HCT116 (cell line): ENCODE results near the gene NOP16. TPM values are rescaled to one million over a fixed set of nuclear protein-coding genes. Genes with fewer than 3 reads are reported as not detected.

Experiments used
- ATAC-seq: fragments of 200-7000 bp; cut with Tn5 transposase; 2 replicates; pipeline ENCODE4 v1.9.1; 2020; ENCODE audit warnings: mild to moderate bottlenecking, moderate library complexity
- BruUV-seq: library from RNA; stranded (reverse); fragments of 400-500 nt; replicated peaks from 2 replicates; lab custom pipeline; 2021; lab: Mats Ljungman, UMichigan
- CTCF ChIA-PET: fragments of 300-600 bp; sonication (Branson Sonifier 250); formaldehyde crosslinking; loops from one replicate; lab custom pipeline; 2021; ENCODE audit warnings: antibody characterized with exemption; lab: Charles Lee
- POLR2A ChIA-PET: fragments of 300-600, 350-600 bp; sonication (Branson Sonifier 250); formaldehyde crosslinking; loops from one replicate; lab custom pipeline; 2021; ENCODE audit warnings: antibody characterized with exemption; lab: Charles Lee
- RAD21 ChIA-PET, 2 experiments: fragments of 300-600 bp; sonication (Branson Sonifier 250); formaldehyde crosslinking; loops; one replicate each; lab custom pipeline; 2023; ENCODE audit warnings: low total read pairs in 2 of 2; ENCODE audit not compliant: uncharacterized antibody in 2 of 2, unreplicated experiment in 2 of 2, low non-redundant PET in 1 of 2; lab: Charles Lee
- DNase-seq: peaks from one replicate; pipeline ENCODE4 v3.0.0-alpha.2; 2010; ENCODE audit warnings: low read depth, low spot score
- H2AFZ ChIP-seq: fragments of 200-600 bp; shearing (Covaris generic), sonication (generic); 2 replicates; pipeline ENCODE4 v1.6.1; 2017; ENCODE audit warnings: low read depth, mixed run types, mixed read lengths, antibody characterized with exemption, low read length; ENCODE audit not compliant: poor library complexity, severe bottlenecking
- H3K27ac ChIP-seq: 2 replicates; pipeline ENCODE4 v1.5.1; 2012; ENCODE audit warnings: low read depth, low read length
- H3K27me3 ChIP-seq: fragments of 200-600 bp; sonication (generic); 2 replicates; pipeline ENCODE4 v1.6.1; 2016; ENCODE audit warnings: mixed run types, low read length, mixed read lengths; ENCODE audit not compliant: insufficient read depth
- H3K36me3 ChIP-seq, 2 experiments: fragments of 200-500 bp in 1 of 2; fragments of 200-600 bp in 1 of 2; sonication (Bioruptor generic) in 1 of 2; sonication (generic) in 1 of 2; 2 replicates each; pipeline versions ENCODE4 v1.5.1 to v1.6.1; 2014 to 2016; ENCODE audit warnings: low read length in 2 of 2, inconsistent platforms in 1 of 2, mixed read lengths in 1 of 2, mixed run types in 1 of 2; ENCODE audit not compliant: insufficient read depth in 2 of 2, control insufficient read depth in 1 of 2
- H3K4me1 ChIP-seq, 2 experiments: fragments of 200-600 bp in 1 of 2; sonication (generic) in 1 of 2; 2 replicates each; pipeline versions ENCODE4 v1.5.1 to v1.6.1; 2012 to 2017; ENCODE audit warnings: low read length in 2 of 2, inconsistent platforms in 1 of 2, mild to moderate bottlenecking in 1 of 2, mixed read lengths in 1 of 2, mixed run types in 1 of 2, moderate library complexity in 1 of 2; ENCODE audit not compliant: insufficient read depth in 2 of 2, control insufficient read depth in 1 of 2
- H3K4me2 ChIP-seq: fragments of 200-600 bp; sonication (generic); 2 replicates; pipeline ENCODE4 v1.6.1; 2017; ENCODE audit warnings: mixed run types, low read length, mixed read lengths
- H3K4me3 ChIP-seq, 2 experiments: fragments of 200-600 bp in 1 of 2; sonication (generic) in 1 of 2; replicated peaks in 1 of 2; 2 replicates each; pipeline ENCODE4 v1.5.1; 2011 to 2016; ENCODE audit warnings: low read length in 2 of 2, control low read depth in 1 of 2, low read depth in 1 of 2, mild to moderate bottlenecking in 1 of 2, mixed read lengths in 1 of 2, mixed run types in 1 of 2
- H3K79me2 ChIP-seq: fragments of 200-600 bp; sonication (generic); 2 replicates; pipeline ENCODE4 v1.6.1; 2017; ENCODE audit warnings: mild to moderate bottlenecking, mixed run types, low read length, moderate library complexity, mixed read lengths; ENCODE audit not compliant: insufficient read depth
- H3K9ac ChIP-seq: fragments of 200-600 bp; sonication (generic); 2 replicates; pipeline ENCODE4 v1.6.1; 2016; ENCODE audit warnings: low read length, mixed read lengths
- H3K9me2 ChIP-seq: fragments of 200-600 bp; sonication (generic), shearing (Covaris generic); 2 replicates; pipeline ENCODE4 v1.6.1; 2017; ENCODE audit warnings: mixed run types, mild to moderate bottlenecking, moderate library complexity; ENCODE audit not compliant: insufficient read depth
- H3K9me3 ChIP-seq, 2 experiments: fragments of 200-500 bp in 1 of 2; fragments of 200-600 bp in 1 of 2; sonication (Bioruptor generic) in 1 of 2; sonication (generic) in 1 of 2; 2 replicates each; pipeline ENCODE4 v1.6.1; 2014 to 2017; ENCODE audit warnings: low read length in 2 of 2, mixed read lengths in 2 of 2, inconsistent platforms in 1 of 2, low read depth in 1 of 2, mild to moderate bottlenecking in 1 of 2, mixed run types in 1 of 2, moderate library complexity in 1 of 2; ENCODE audit not compliant: control insufficient read depth in 1 of 2, insufficient read depth in 1 of 2
- H4K20me1 ChIP-seq: fragments of 200-600 bp; sonication (generic), shearing (Covaris generic); 2 replicates; pipeline ENCODE4 v1.6.1; 2017; ENCODE audit warnings: mixed run types, mild to moderate bottlenecking, moderate library complexity; ENCODE audit not compliant: insufficient read depth
- ATF3 ChIP-seq: IDR thresholded peaks from 2 replicates; pipeline ENCODE4 v1.6.1; 2012
- CBX3 ChIP-seq: IDR thresholded peaks from 2 replicates; pipeline ENCODE4 v1.6.1; 2012; ENCODE audit warnings: low read depth
- CEBPB ChIP-seq: IDR thresholded peaks from 2 replicates; pipeline ENCODE4 v1.6.1; 2012; ENCODE audit warnings: low read depth
- EGR1 ChIP-seq: IDR thresholded peaks from 2 replicates; pipeline ENCODE4 v1.6.1; 2012; ENCODE audit warnings: low read depth
- ELF1 ChIP-seq: IDR thresholded peaks from 2 replicates; pipeline ENCODE4 v1.6.1; 2012; ENCODE audit warnings: low read depth, borderline replicate concordance
- EZH2 ChIP-seq: fragments of 200-600 bp; sonication (generic); IDR thresholded peaks from 2 replicates; pipeline ENCODE4 v1.6.1; 2017; ENCODE audit warnings: antibody characterized with exemption, mixed run types
- EZH2phosphoT487 ChIP-seq: fragments of 200-600 bp; IDR thresholded peaks from 2 replicates; pipeline ENCODE4 v1.6.1; 2018; ENCODE audit warnings: antibody characterized with exemption, borderline replicate concordance
- FOSL1 ChIP-seq: IDR thresholded peaks from 2 replicates; pipeline ENCODE4 v1.6.1; 2012; ENCODE audit warnings: low read depth
- POLR2A ChIP-seq: IDR thresholded peaks from 2 replicates; pipeline ENCODE4 v1.7.0; 2011; ENCODE audit warnings: borderline replicate concordance; ENCODE audit not compliant: insufficient read depth, insufficient read length; ENCODE audit errors: extremely low read depth
- POLR2AphosphoS5 ChIP-seq: IDR thresholded peaks from 2 replicates; pipeline ENCODE4 v1.6.1; 2011; ENCODE audit warnings: mild to moderate bottlenecking, low read depth, low read length, moderate library complexity
- RAD21 ChIP-seq: IDR thresholded peaks from 2 replicates; pipeline ENCODE4 v1.6.1; 2012; ENCODE audit warnings: low read depth, mild to moderate bottlenecking
- REST ChIP-seq: IDR thresholded peaks from 2 replicates; pipeline ENCODE4 v1.6.1; 2012; ENCODE audit warnings: low read depth
- SIN3A ChIP-seq: IDR thresholded peaks from 2 replicates; pipeline ENCODE4 v1.6.1; 2012; ENCODE audit warnings: low read depth
- SP1 ChIP-seq: IDR thresholded peaks from 2 replicates; pipeline ENCODE4 v1.6.1; 2012; ENCODE audit warnings: low read depth
- SRF ChIP-seq: IDR thresholded peaks from 2 replicates; pipeline ENCODE4 v1.6.1; 2012; ENCODE audit warnings: low read depth
- TCF7L2 ChIP-seq: IDR thresholded peaks from 2 replicates; pipeline ENCODE4 v1.7.0; 2011; ENCODE audit warnings: borderline replicate concordance, inconsistent platforms; ENCODE audit not compliant: insufficient read depth, insufficient read length; ENCODE audit errors: extremely low read depth
- YY1 ChIP-seq: IDR thresholded peaks from 2 replicates; pipeline ENCODE4 v1.6.1; 2011; ENCODE audit warnings: low read length, low read depth, moderate library complexity, mild to moderate bottlenecking; ENCODE audit not compliant: insufficient replicate concordance; ENCODE audit errors: extremely low read depth
- ZBTB33 ChIP-seq: IDR thresholded peaks from 2 replicates; pipeline ENCODE4 v1.6.1; 2011; ENCODE audit warnings: mild to moderate bottlenecking, low read length, moderate library complexity; ENCODE audit not compliant: insufficient replicate concordance; ENCODE audit errors: extremely low read depth
- ZFX ChIP-seq: fragments of 450-650 bp; IDR thresholded peaks from 2 replicates; pipeline ENCODE4 v1.6.1; 2017
- intact Hi-C: fragments of 100-400 bp; cut with micrococcal nuclease; formaldehyde crosslinking; loops from 2 replicates; pipeline ENCODE4 v1.10.0; 2022
- total RNA-seq: library from RNA; stranded (reverse); gene quantifications from one replicate; pipeline ENCODE4 v1.2.1, GENCODE V29; 2021; ENCODE audit not compliant: unreplicated experiment

NOP16 gene
- total RNA-seq, 1 experiment from 2014 or later: 67.1 TPM

- POLR2A ChIA-PET: no interaction called here
- ATAC-seq: no peak
- no peaks in the 10 kb centered on the region for H3K27me3 ChIP-seq
- H4K20me1 ChIP-seq: no peaks in the 10 kb centered on the region
- no peak for DNase-seq
- H3K4me1 ChIP-seq: peaks cover 0 to 7% of the 10 kb centered on the region in 2 experiments; a peak in 2 of 4 replicates
- no peak overlapping the region for H2AFZ ChIP-seq
- no peaks in the 10 kb centered on the region for H3K36me3 ChIP-seq
- no peaks in the 10 kb centered on the region for H3K9me3 ChIP-seq
- H3K79me2 ChIP-seq: no peaks in the 10 kb centered on the region
- no peak overlapping the region for H3K4me3 ChIP-seq
- H3K27ac ChIP-seq: no peak overlapping the region
- RAD21 ChIA-PET: no interaction called here
- TF ChIP-seq TCF7L2 (no peak), POLR2AphosphoS5 (no peak), EGR1 (no peak), CEBPB (no peak), CBX3 (no peak), ZFX (no peak), POLR2A (no peak), ELF1 (no peak), REST (no peak), ATF3 (no peak), YY1 (no peak), EZH2 (no peak), ZBTB33 (no peak), EZH2phosphoT487 (no peak), SP1 (no peak), SIN3A (no peak), RAD21 (no peak), SRF (no peak), FOSL1 (no peak)
- H3K4me2 ChIP-seq: no peak overlapping the region
- CTCF ChIA-PET: no interaction called here
- intact Hi-C loops: no loop called here
- no peak overlapping the region for H3K9ac ChIP-seq
- BruUV-seq: no TSS peak
- no peaks in the 10 kb centered on the region for H3K9me2 ChIP-seq
These were observed 48.3 kb upstream of the NOP16 start for GRCh38 chr5:176436656-176437055.
